Hematopoietic multipotent progenitor cell (in vitro differentiated cells): ENCODE results near the gene ACTRT3. TPM values are rescaled to one million over a fixed set of nuclear protein-coding genes. Genes with fewer than 3 reads are reported as not detected.
"Not testable (repeated sequence)": the region's sequence is repeated elsewhere in the genome, so short reads cannot be mapped to it uniquely, and the experiment has no call there.

ENCODE experiments used
- DNase-seq, 3 donors: peaks; one replicate each; pipeline ENCODE4 v3.0.0-alpha.2; 2011 to 2015; ENCODE audit warnings: low read depth in 2 of 3, low spot score in 2 of 3
- total RNA-seq: library from RNA; depleted of rRNA; stranded (reverse); fragments of >200 nt; gene quantifications from one replicate; pipeline ENCODE4 v1.2.3, GENCODE V29; 2012

ACTRT3 gene
- total RNA-seq, 1 donor: 2.4 TPM

DNA sequence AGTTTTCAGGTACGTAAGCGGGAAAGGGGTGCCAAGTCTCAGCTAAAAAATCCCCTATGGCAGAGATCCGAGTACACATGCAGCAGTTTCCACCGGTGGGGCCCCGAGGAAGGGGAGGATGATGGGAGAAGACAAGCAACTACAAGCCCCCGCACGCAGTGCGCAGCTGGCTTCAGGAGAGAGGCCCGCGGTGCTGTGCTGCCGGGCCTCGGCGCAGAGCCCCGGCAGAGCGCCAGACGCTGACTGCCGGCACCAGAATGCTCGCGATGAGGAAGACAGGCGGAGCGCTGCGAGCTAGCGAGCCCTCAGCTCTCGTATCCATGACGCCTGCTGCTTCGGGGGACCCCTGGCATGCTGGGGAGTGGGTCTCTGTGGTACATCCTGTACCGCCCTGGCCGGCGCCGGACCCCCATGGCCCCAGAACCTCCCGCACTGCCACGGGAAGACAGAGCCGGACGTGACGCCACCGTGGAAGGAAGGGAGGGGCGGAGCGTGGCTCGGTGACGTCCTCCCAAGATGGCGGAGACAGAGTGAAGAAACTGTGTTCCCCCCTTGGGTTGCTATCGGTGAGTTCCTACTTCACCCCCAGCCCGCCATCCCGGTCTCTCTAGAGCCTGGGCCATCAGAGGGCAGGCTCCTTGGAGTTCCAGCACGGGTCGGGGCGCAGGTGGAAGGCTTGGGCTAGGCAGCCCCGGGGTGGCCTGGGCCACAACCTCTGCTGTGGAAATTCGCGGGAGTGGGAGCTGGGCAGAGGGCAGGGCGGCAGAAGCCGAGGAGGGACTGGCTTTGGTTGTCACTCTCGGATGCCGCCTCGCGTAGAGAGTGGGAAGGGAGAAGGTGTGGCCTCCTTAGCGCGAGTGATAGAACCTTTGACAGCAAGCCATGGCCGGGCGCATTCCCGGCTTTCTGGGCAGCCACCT is 3.8 kb upstream of the ACTRT3 start, which contains the start of gene MYNN:
Gene MYNN (plus strand): TSS at position 500 of the 920 bp plus-strand sequence. CDS start 900 bp downstream, outside the sequence.
- DNase-seq: peak; percentile 84 to 96 (median 94)

DNA sequence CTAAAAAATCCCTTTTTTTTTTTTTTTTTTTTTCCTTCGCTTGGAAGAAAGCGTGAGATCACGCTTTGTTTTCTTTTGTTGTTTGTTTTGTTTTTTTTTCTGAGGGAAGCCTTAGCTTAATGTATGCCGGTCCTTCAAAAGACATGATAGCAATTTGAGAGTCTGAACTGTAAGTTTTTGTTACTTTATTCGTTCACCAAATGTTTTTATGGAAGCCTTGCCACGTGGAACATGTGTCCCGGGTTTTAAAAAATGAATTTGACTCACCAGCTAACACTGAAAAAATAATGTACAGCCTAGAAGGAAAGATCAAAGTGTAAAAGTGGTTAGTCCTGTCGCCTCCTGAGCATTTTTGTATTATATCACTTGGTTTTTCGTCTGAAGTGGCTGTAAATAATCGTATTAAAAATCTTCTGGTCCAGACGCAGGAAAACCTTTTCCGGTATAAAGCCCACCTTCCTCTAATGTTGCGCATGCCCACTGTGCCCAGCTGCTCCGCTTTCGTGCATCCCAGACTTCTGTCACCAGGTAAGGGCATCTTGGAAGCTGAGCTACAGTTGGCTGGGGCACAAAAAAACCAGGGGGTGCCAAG is 3.0 kb upstream of the ACTRT3 start:
- DNase-seq: peak in 2 of 3 donors; percentile 78 to 80

- DNase-seq: peak; percentile 78 to 94 (median 84)
Measured at GRCh38 chr3:169771497-169772304, 2.3 kb upstream of the ACTRT3 start.

- DNase-seq: peak; percentile 88 to 92 (median 89)
Measured at GRCh38 chr3:169764882-169765612, 4.3 kb downstream of the ACTRT3 start, which contains the start of gene TERC. Gene TERC (minus strand): TSS chr3:169765060.

DNA sequence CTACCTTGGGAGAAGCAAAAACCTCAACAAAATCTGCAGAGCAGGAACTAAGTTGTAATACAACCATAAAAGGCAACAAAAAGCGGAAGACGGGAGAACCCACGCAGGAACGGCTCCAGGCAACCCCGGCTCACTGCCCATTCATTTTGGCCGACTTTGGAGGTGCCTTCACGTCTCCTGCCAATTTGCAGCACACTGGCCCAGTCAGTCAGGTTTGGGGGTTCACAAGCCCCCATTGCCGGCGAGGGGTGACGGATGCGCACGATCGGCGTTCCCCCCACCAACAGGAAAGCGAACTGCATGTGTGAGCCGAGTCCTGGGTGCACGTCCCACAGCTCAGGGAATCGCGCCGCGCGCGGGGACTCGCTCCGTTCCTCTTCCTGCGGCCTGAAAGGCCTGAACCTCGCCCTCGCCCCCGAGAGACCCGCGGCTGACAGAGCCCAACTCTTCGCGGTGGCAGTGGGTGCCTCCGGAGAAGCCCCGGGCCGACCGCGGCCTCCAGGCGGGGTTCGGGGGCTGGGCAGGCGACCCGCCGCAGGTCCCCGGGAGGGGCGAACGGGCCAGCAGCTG is 5.0 kb downstream of the ACTRT3 start:
- peak in 2 of 3 donors; percentile 73 to 74 for DNase-seq

DNA sequence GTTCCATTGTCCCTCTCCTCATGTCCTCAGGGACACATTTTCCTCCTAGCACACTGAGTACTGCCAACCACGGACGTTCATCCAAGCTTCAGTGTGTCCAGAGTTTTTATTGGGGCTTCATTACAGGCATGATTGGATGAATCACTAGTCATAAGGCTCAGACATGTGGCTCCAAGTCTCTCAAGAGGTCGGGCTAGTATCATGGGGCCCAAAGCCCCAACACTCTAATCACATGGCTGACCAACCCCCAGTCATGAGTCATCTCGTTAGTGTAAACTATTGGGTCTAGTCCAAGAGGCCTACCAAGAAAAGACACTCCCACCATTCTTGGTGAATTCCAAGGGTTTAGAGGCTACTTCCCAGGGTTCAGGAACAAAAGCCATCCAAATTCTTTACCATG is 8.9 kb downstream of the ACTRT3 start:
- DNase-seq: no peak

DNA sequence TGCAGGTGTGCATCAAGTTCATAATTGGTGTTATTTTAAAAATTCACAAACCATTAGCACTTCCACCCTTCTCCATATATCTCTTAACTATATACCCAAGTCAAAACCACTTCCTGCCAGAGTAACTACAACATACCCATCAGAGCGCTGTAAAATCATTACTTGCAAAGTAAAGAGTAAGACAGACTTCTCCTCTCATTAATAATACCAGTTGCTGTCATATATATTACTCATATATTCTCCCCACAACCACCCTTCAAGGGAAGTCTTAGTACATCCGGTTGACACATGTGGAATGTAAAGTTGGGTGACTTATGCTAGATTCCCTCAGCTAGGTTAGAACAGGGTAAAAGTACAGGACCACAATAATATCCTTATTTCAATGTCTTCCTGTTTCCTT is 10.1 kb downstream of the ACTRT3 start:
- peak in 2 of 3 donors; percentile 53 to 70 for DNase-seq

DNA sequence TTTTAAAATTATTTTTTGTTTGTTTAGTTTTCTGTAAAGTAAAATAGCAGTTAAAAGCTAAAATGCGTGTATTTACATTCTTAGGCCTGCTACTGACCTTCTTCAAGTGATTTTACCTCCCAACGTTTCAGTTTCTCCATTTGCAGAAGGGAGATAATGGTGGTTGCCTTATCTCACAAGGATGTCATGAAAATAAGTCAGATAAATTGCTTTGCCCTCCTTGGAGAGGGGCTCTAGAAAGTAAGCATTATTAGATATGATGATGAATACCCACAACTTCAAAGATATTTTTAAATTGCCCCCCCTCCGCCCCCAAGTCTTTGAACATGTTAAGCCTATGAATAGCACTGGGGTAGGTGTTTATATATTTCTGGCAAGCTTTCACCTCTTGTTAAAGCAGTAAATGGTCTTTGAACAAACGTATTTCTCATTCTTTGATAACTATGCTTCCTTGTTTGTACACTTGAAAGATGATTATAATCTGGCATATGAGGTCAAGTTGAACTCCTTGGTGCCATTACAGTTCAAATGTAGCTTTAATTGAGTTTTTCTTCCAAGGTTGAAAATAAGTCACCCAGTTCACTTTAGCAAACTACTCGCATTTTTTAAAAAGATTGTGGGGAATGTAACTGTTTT is 10.9 kb downstream of the ACTRT3 start:
- DNase-seq: no peak

- DNase-seq: no peak
Measured at GRCh38 chr3:169755488-169755887, 13.9 kb downstream of the ACTRT3 start.

DNA sequence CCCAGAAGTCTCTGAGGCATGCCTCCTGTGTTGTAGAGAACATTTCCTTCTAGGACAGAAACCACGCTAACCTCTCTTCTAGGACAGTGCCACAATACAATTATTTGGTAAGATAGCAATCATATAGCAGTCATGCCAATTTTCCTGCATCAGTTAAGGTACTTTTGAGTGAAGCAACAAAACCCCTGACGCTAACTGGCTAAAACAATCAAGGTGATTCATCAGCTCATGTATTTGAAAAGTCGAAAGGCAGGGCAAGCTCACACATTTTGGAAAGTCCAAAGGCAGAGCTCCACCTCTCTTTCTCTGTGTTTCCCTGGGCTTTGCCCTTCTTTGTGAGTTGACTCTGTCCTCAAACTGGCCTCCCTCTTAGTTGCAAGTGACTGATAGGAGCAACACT is 14.7 kb downstream of the ACTRT3 start:
- no peak for DNase-seq

- DNase-seq: no peak
Measured at GRCh38 chr3:169751875-169752274, 17.5 kb downstream of the ACTRT3 start.

- DNase-seq: no peak
Measured at GRCh38 chr3:169750665-169751064, 18.7 kb downstream of the ACTRT3 start.

DNA sequence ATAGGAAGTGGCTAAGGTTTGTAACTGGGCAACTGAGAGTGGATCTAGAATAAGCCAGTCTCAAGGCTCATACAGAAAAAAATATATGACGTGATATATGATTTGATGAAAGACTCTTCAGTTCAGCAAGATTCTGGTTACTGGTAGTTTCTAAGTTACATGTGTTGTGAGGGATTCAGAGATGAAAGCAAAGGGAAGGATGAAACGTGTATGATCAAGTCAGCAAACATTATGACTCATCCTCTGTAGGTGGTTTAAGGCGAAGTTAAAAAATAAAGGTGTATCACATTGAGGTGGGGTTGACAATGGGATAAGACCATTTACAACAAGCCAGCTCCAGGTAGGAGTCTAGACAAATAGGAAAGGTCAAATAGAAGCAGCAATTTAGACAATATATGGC is 20.7 kb downstream of the ACTRT3 start:
- DNase-seq: no peak

- peak in 1 of 3 donors; percentile 57 for DNase-seq
Measured at GRCh38 chr3:169746924-169747323, 22.4 kb downstream of the ACTRT3 start.

- DNase-seq: peak in 2 of 3 donors; percentile 29 to 76
Measured at GRCh38 chr3:169744366-169745054, 24.9 kb downstream of the ACTRT3 start.

- DNase-seq: no peak
Measured at GRCh38 chr3:169739067-169739466, 30.3 kb downstream of the ACTRT3 start.

GRCh38 chr3:169731857-169732256 is 37.5 kb downstream of the ACTRT3 start:
- not testable (repeated sequence) for DNase-seq

GRCh38 chr3:169722724-169723123 is 46.6 kb downstream of the ACTRT3 start:
- no peak for DNase-seq

DNA sequence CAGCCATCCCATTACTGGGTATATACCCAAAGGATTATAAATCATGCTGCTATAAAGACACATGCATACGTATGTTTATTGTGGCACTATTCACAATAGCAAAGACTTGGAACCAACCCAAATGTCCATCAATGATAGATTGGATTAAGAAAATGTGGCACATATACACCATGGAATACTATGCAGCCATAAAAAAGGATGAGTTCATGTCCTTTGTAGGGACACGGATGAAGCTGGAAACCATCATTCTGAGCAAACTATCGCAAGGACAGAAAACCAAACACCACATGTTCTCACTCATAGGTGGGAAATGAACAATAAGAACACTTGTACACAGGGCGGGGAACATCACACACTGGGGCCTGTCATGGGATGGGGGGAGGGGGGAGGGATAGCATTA is 50.9 kb downstream of the ACTRT3 start:
- DNase-seq: not testable (repeated sequence)
